AG04450 (cell line): ENCODE data around the gene F8. TPM values are rescaled to one million over a fixed set of nuclear protein-coding genes. Genes with fewer than 3 reads are reported as not detected.
"Not testable (repeated sequence)": the region's sequence is repeated elsewhere in the genome, so short reads cannot be mapped to it uniquely, and the experiment has no call there.

ENCODE experiments used
- CTCF ChIA-PET: fragments of 300-600, 350-600 bp; formaldehyde crosslinking; extraction: SDS; loops from one replicate; lab custom pipeline; 2022; ENCODE audit warnings: antibody characterized with exemption, inconsistent platforms; lab: Charles Lee
- POLR2A ChIA-PET: fragments of 350-600 bp; formaldehyde crosslinking; extraction: SDS; loops from one replicate; lab custom pipeline; 2021; ENCODE audit warnings: antibody characterized with exemption, inconsistent platforms; lab: Yijun Ruan, JAX
- DNase-seq: peaks from one replicate; pipeline ENCODE4 v3.0.0-alpha.2; 2011; ENCODE audit warnings: low read depth, low spot score
- H3K27ac ChIP-seq: one replicate; pipeline ENCODE4 v1.5.1; 2012; ENCODE audit warnings: low read depth, low read length, control low read depth
- H3K27me3 ChIP-seq: one replicate; pipeline ENCODE4 v1.6.0; 2012; ENCODE audit warnings: low read length; ENCODE audit not compliant: control insufficient read depth, insufficient read depth
- H3K4me3 ChIP-seq: 2 replicates; pipeline ENCODE4 v1.5.1; 2011; ENCODE audit warnings: mild to moderate bottlenecking, low read depth, low read length, control low read depth
- H3K9me3 ChIP-seq: 2 replicates; pipeline ENCODE4 v1.5.1; 2012; ENCODE audit warnings: low read length; ENCODE audit not compliant: control insufficient read depth, insufficient read depth
- CTCF ChIP-seq: IDR thresholded peaks from 2 replicates; pipeline ENCODE4 v1.5.1; 2011; ENCODE audit warnings: low read depth, low read length, control low read depth, inconsistent platforms
- polyA plus RNA-seq: library from polyadenylated mRNA; depleted of rRNA; stranded (reverse); fragments of >200 nt; gene quantifications from 2 replicates; pipeline ENCODE4 v1.2.3, GENCODE V29; 2011

F8 gene
- polyA plus RNA-seq, 1 experiment = 1.4 TPM

GRCh38 chrX:155009994-155010472 is 12.5 kb downstream of the F8 start:
- ChIA-PET POLR2A (no interaction called here), CTCF (no interaction called here)
- Histone ChIP-seq H3K27ac (no peak overlapping the region), H3K9me3 (no peaks in the 10 kb centered on the region), H3K27me3 (no peaks in the 10 kb centered on the region), H3K4me3 (no peak overlapping the region)
- no peak for DNase-seq
- no peak for TF ChIP-seq CTCF

GRCh38 chrX:155008578-155008977 is 13.9 kb downstream of the F8 start:
- POLR2A ChIA-PET, H3K27ac ChIP-seq: not testable (repeated sequence)

GRCh38 chrX:155006913-155007671 is 15.4 kb downstream of the F8 start:
- H3K27ac ChIP-seq, H3K27me3 ChIP-seq, H3K9me3 ChIP-seq, H3K4me3 ChIP-seq, POLR2A ChIA-PET, DNase-seq, CTCF ChIA-PET: not testable (repeated sequence)

More at GRCh38 chrX:155008578-155008977, 13.9 kb downstream of the F8 start:
- H3K27me3 ChIP-seq, H3K4me3 ChIP-seq, H3K9me3 ChIP-seq, DNase-seq, CTCF ChIA-PET: not testable (repeated sequence)

GRCh38 chrX:155006379-155006778 is 16.1 kb downstream of the F8 start:
- DNase-seq, CTCF ChIA-PET, POLR2A ChIA-PET, H3K9me3 ChIP-seq, H3K27me3 ChIP-seq, H3K27ac ChIP-seq, H3K4me3 ChIP-seq: not testable (repeated sequence)

- no peak overlapping the region for H3K4me3 ChIP-seq
- no peak for DNase-seq
- no peak overlapping the region for H3K27ac ChIP-seq
- no peak for TF ChIP-seq CTCF
- no peaks in the 10 kb centered on the region for H3K27me3 ChIP-seq
- ChIA-PET POLR2A (no interaction called here), CTCF (no interaction called here)
- H3K9me3 ChIP-seq = no peaks in the 10 kb centered on the region
Measured at GRCh38 chrX:155005190-155005589, 17.3 kb downstream of the F8 start.

- DNase-seq = no peak
- Histone ChIP-seq H3K9me3 (no peaks in the 10 kb centered on the region), H3K27ac (no peak overlapping the region), H3K4me3 (no peak overlapping the region), H3K27me3 (no peaks in the 10 kb centered on the region)
- no peak for TF ChIP-seq CTCF
- CTCF ChIA-PET = no interaction called here
- POLR2A ChIA-PET = no interaction called here
Measured at GRCh38 chrX:155001873-155002272, 20.6 kb downstream of the F8 start.
